GM20431 (cell line): ENCODE data around the gene VEZF1.

Experiments
- in situ Hi-C: fragments of 300-500 bp; cut with MseI, MboI; formaldehyde crosslinking; loops from one replicate; pipeline ENCODE4 v1.15.0; 2020; ENCODE audit warnings: low sequenced_read_pairs; ENCODE audit not compliant: unreplicated experiment

The VEZF1 gene

GRCh38 chr17:57987581-57988300 lies at the start of gene VEZF1:
TSS of gene VEZF1 (minus strand) at chr17:57988254. CDS start at chr17:57988111, 143 bp downstream.
- in situ Hi-C loops = no loop called here

- in situ Hi-C loops = no loop called here
These were observed 44.8 kb upstream of the VEZF1 start for GRCh38 chr17:58032691-58033415.

GRCh38 chr17:58028578-58028977 lies 40.5 kb upstream of the VEZF1 start:
- in situ Hi-C loops = no loop called here

- in situ Hi-C loops = no loop called here
These were observed 32.3 kb upstream of the VEZF1 start for GRCh38 chr17:58020401-58020800.

GRCh38 chr17:58019521-58019920 lies 31.5 kb upstream of the VEZF1 start:
- in situ Hi-C loops = no loop called here

- in situ Hi-C loops = no loop called here
These were observed 31.0 kb upstream of the VEZF1 start for GRCh38 chr17:58019039-58019438.

GRCh38 chr17:58010067-58010799 lies 22.2 kb upstream of the VEZF1 start:
- in situ Hi-C loops = no loop called here

- in situ Hi-C loops = no loop called here
These were observed 20.0 kb upstream of the VEZF1 start for GRCh38 chr17:58007781-58008706.

GRCh38 chr17:58006924-58007780 lies 19.1 kb upstream of the VEZF1 start, which contains the start of gene SRSF1:
TSS of gene SRSF1 (minus strand) at chr17:58007246. CDS start at chr17:58007137, 109 bp downstream.
- in situ Hi-C loops = no loop called here

- in situ Hi-C loops = no loop called here
These were observed 18.5 kb upstream of the VEZF1 start for GRCh38 chr17:58006560-58006923.

GRCh38 chr17:58005728-58006559 lies 17.9 kb upstream of the VEZF1 start:
- in situ Hi-C loops = no loop called here

- in situ Hi-C loops = no loop called here
These were observed 17.1 kb upstream of the VEZF1 start for GRCh38 chr17:58005031-58005727.

GRCh38 chr17:58004060-58004459 lies 16.0 kb upstream of the VEZF1 start:
- in situ Hi-C loops = no loop called here

- in situ Hi-C loops = no loop called here
These were observed 14.9 kb upstream of the VEZF1 start for GRCh38 chr17:58002973-58003372.

- in situ Hi-C loops = no loop called here
These were observed 14.3 kb upstream of the VEZF1 start for GRCh38 chr17:58002154-58002948.

GRCh38 chr17:58001461-58002124 lies 13.5 kb upstream of the VEZF1 start:
- in situ Hi-C loops = no loop called here
